Measurements from ENCODE around the gene IPCEF1. TPM values are rescaled to one million over a fixed set of nuclear protein-coding genes. Genes with fewer than 3 reads are reported as not detected.

IPCEF1 gene
- total and polyA plus RNA-seq, 2 donors (not counting 3 experiments of a cell fraction or from before 2014, with no cell fraction given) = 0.01 to 0.51 TPM

DNA sequence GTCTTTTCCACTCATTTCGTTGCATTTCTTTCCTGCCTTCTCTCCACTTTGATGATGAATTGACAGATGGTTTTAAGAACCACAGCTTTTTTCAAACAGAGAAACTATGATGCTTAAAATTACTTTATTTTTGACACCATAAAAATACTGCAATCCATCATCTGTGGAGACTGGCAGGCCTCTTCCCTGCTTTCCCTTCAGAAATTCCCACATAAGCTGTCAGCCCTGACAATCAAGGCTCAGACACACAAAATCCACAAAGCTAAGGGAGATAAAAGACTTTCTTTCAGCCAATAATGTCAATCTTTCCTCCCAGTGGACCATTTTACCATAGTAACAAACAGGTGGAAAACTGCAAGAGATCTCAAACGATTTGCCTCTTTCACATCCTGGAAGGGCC is 82.4 kb downstream of the IPCEF1 start:
- H3K27me3 ChIP-seq (ENCODE audit: control insufficient read depth in 2 of 2, insufficient read depth in 2 of 2, low read length in 2 of 2) = no peaks in the 10 kb centered on the region
- FAIRE-seq (no peak), DNase-seq (ENCODE audit: low read depth, low spot score) (no peak)
- H3K4me3 ChIP-seq (replicated peaks in 1 of 3; ENCODE audit: insufficient read depth in 1 of 3, low read depth in 1 of 3, low read length in 3 of 3) = no peak overlapping the region
- CTCF ChIA-PET = interaction anchor here (1.8 kb wide), 1 partner anchor 119 kb away, joined by 5 read pairs; no protein-coding TSS in a partner anchor
- no peaks in the 10 kb centered on the region for H3K36me3 ChIP-seq (ENCODE audit: control insufficient read depth in 2 of 2, extremely low read depth in 1 of 2, insufficient read depth in 2 of 2, low read length in 2 of 2)
- H3K79me2 ChIP-seq (ENCODE audit: control insufficient read depth, insufficient read depth, low read length) = no peaks in the 10 kb centered on the region
- H3K9me3 ChIP-seq (replicated peaks; ENCODE audit: control insufficient read depth, insufficient read depth, low read length) = no peaks in the 10 kb centered on the region
- dilution Hi-C loops (cut with MboI; ENCODE audit: extremely low pct_ligation_motif_present, low sequenced_read_pairs) (no loop called here), intact Hi-C loops (cut with micrococcal nuclease) (no loop called here)
- no peaks in the 10 kb centered on the region for H3K4me1 ChIP-seq (ENCODE audit: control insufficient read depth, extremely low read depth, insufficient read depth, low read length)
- no peak overlapping the region for H3K9ac ChIP-seq (replicated peaks; ENCODE audit: extremely low read depth, insufficient read depth, low read length)
- no peaks in the 10 kb centered on the region for H4K20me1 ChIP-seq (replicated peaks; ENCODE audit: control insufficient read depth, extremely low read depth, insufficient read depth, low read length)
- TF ChIP-seq POLR2A (IDR thresholded peaks at IDR 0.05; ENCODE audit: low read depth, low read length) (no peak), FOS (IDR thresholded peaks at IDR 0.05; ENCODE audit: borderline replicate concordance, insufficient read depth, low read length) (no peak), POLR2AphosphoS5 (IDR thresholded peaks at IDR 0.05; ENCODE audit: insufficient read depth, low read depth, low read length) (no peak)
- no peaks in the 10 kb centered on the region for H3K9me1 ChIP-seq (replicated peaks; ENCODE audit: control insufficient read depth, extremely low read depth, insufficient read depth, low read length)
- H3K4me2 ChIP-seq (ENCODE audit: insufficient read depth, low read length) = no peak overlapping the region
- POLR2A ChIA-PET = no interaction called here
- no peak overlapping the region for H3K27ac ChIP-seq (ENCODE audit: insufficient read depth, low read depth, low read length)
- H2AFZ ChIP-seq (ENCODE audit: low read depth, low read length) = no peak overlapping the region
- no TSS peak for BruUV-seq (replicated peaks)

DNA sequence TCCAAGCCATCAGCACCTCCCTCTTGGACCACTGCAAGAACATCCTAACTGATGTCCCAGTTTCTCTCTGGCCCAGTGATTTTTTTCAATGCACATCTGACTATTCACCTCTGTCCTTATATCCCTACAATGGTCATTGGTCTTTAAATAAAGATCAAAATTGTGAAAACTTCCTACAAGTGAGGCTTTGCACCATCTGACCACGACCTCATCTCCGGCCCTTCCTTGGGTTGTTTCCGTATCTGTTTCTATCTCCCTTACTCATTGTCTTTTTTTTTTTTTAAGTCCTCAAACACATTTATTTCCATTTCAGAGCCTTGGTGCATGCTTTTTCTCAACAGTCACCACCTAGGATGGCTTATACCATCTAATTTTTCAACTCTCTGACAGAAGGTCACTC is 88.1 kb downstream of the IPCEF1 start:
- intact Hi-C loops (cut with micrococcal nuclease) = no loop called here
- H3K27me3 ChIP-seq (ENCODE audit: control insufficient read depth in 2 of 2, insufficient read depth in 2 of 2, low read length in 2 of 2) = no peaks in the 10 kb centered on the region
- FAIRE-seq (no peak), DNase-seq (ENCODE audit: low read depth, low spot score) (no peak)
- BruUV-seq (replicated peaks) = no TSS peak
- H3K4me3 ChIP-seq (replicated peaks in 1 of 3; ENCODE audit: insufficient read depth in 1 of 3, low read depth in 1 of 3, low read length in 3 of 3) = no peak overlapping the region
- no peak overlapping the region for H3K9ac ChIP-seq (replicated peaks; ENCODE audit: extremely low read depth, insufficient read depth, low read length)
- POLR2A ChIA-PET = no interaction called here
- CTCF ChIA-PET = interaction anchor here (1.5 kb wide), 1 partner anchor 15 kb away, joined by 3 read pairs; no protein-coding TSS in a partner anchor
- no peaks in the 10 kb centered on the region for H3K9me3 ChIP-seq (replicated peaks; ENCODE audit: control insufficient read depth, insufficient read depth, low read length)
- H2AFZ ChIP-seq (ENCODE audit: low read depth, low read length) = no peak overlapping the region
- H3K9me1 ChIP-seq (replicated peaks; ENCODE audit: control insufficient read depth, extremely low read depth, insufficient read depth, low read length) = no peaks in the 10 kb centered on the region
- no peaks in the 10 kb centered on the region for H3K79me2 ChIP-seq (ENCODE audit: control insufficient read depth, insufficient read depth, low read length)
- H4K20me1 ChIP-seq (replicated peaks; ENCODE audit: control insufficient read depth, extremely low read depth, insufficient read depth, low read length) = no peaks in the 10 kb centered on the region
- H3K4me1 ChIP-seq (ENCODE audit: control insufficient read depth, extremely low read depth, insufficient read depth, low read length) = no peaks in the 10 kb centered on the region
- dilution Hi-C loops (cut with MboI; ENCODE audit: extremely low pct_ligation_motif_present, low sequenced_read_pairs) = no loop called here
- TF ChIP-seq, protein P1, sequence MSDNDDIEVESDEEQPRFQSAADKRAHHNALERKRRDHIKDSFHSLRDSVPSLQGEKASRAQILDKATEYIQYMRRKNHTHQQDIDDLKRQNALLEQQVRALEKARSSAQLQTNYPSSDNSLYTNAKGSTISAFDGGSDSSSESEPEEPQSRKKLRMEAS (IDR thresholded peaks at IDR 0.05; ENCODE audit: insufficient read depth, insufficient read length) = no peak
- no peak for TF ChIP-seq JUN (IDR thresholded peaks at IDR 0.05; ENCODE audit: borderline replicate concordance, insufficient read depth, insufficient read length, low read depth)
- TF ChIP-seq POLR2AphosphoS5 (IDR thresholded peaks at IDR 0.05; ENCODE audit: insufficient read depth, low read depth, low read length) = no peak
- TF ChIP-seq, protein P2, sequence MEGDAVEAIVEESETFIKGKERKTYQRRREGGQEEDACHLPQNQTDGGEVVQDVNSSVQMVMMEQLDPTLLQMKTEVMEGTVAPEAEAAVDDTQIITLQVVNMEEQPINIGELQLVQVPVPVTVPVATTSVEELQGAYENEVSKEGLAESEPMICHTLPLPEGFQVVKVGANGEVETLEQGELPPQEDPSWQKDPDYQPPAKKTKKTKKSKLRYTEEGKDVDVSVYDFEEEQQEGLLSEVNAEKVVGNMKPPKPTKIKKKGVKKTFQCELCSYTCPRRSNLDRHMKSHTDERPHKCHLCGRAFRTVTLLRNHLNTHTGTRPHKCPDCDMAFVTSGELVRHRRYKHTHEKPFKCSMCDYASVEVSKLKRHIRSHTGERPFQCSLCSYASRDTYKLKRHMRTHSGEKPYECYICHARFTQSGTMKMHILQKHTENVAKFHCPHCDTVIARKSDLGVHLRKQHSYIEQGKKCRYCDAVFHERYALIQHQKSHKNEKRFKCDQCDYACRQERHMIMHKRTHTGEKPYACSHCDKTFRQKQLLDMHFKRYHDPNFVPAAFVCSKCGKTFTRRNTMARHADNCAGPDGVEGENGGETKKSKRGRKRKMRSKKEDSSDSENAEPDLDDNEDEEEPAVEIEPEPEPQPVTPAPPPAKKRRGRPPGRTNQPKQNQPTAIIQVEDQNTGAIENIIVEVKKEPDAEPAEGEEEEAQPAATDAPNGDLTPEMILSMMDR (IDR thresholded peaks at IDR 0.05; ENCODE audit: extremely low read depth in 1 of 2, insufficient read depth in 1 of 2, low read depth in 1 of 2, low read length in 2 of 2) = no peak
- no peak for TF ChIP-seq MYC (IDR thresholded peaks at IDR 0.05; ENCODE audit: low read depth, low read length)
- no peak for TF ChIP-seq GATA2 (IDR thresholded peaks at IDR 0.05; ENCODE audit: insufficient read depth, insufficient read length, low read depth, low read length)
- no peak for TF ChIP-seq POLR2A (IDR thresholded peaks at IDR 0.05; ENCODE audit: low read depth, low read length)
- TF ChIP-seq EZH2 (IDR thresholded peaks at IDR 0.05; ENCODE audit: borderline replicate concordance, low read depth, low read length, severe bottlenecking) = no peak
- no peak for TF ChIP-seq FOS (IDR thresholded peaks at IDR 0.05; ENCODE audit: borderline replicate concordance, insufficient read depth, low read length)
- no peaks in the 10 kb centered on the region for H3K36me3 ChIP-seq (ENCODE audit: control insufficient read depth in 2 of 2, extremely low read depth in 1 of 2, insufficient read depth in 2 of 2, low read length in 2 of 2)
- H3K4me2 ChIP-seq (ENCODE audit: insufficient read depth, low read length) = no peak overlapping the region
- H3K27ac ChIP-seq (ENCODE audit: insufficient read depth, low read depth, low read length) = no peak overlapping the region
